ENCODE data around the gene PSMC5. TPM values are rescaled to one million over a fixed set of nuclear protein-coding genes. Genes with fewer than 3 reads are reported as not detected.
"Not testable (repeated sequence)": the region's sequence is repeated elsewhere in the genome, so short reads cannot be mapped to it uniquely, and the experiment has no call there.

The PSMC5 gene
- total RNA-seq, 2 experiments from 2014 or later: 155 to 157 TPM

- DNase-seq (no peak), ATAC-seq (no peak)
- POLR2A ChIA-PET: no interaction called here
- peaks cover 14% of the 10 kb centered on the region for H3K4me1 Mint-ChIP-seq (ENCODE audit: low read depth)
- CTCF ChIA-PET: interaction anchor here (1.7 kb wide), 1 partner anchor 17 kb away, joined by 5 read pairs; no protein-coding TSS in a partner anchor
- intact Hi-C loops (cut with micrococcal nuclease): no loop called here
- peaks cover 8% of the 10 kb centered on the region for H3K36me3 Mint-ChIP-seq (ENCODE audit: low read depth)
- no peak overlapping the region for H3K27ac Mint-ChIP-seq
- H3K4me3 Mint-ChIP-seq: no peak overlapping the region
- no peak for TF ChIP-seq CTCF (IDR thresholded peaks at IDR 0.05)
- H3K9me3 Mint-ChIP-seq: peaks cover 11% of the 10 kb centered on the region
- H3K27me3 Mint-ChIP-seq: no peaks in the 10 kb centered on the region
These were observed 23.2 kb downstream of the PSMC5 start for GRCh38 chr17:63850401-63850800.

- ChIA-PET POLR2A (interaction anchor here (0.7 kb wide), 1 partner anchor 12 kb away, joined by 3 read pairs; no protein-coding TSS in a partner anchor), CTCF (interaction anchor here (4.3 kb wide), 1 partner anchor 13 kb away, joined by 23 read pairs; no protein-coding TSS in a partner anchor)
- intact Hi-C loops (cut with micrococcal nuclease): no loop called here
- no peaks in the 10 kb centered on the region for H3K27me3 Mint-ChIP-seq
- H3K4me3 Mint-ChIP-seq: no peak overlapping the region
- H3K27ac Mint-ChIP-seq: no peak overlapping the region
- H3K4me1 Mint-ChIP-seq (ENCODE audit: low read depth): peaks cover 7% of the 10 kb centered on the region
- no peak for DNase-seq
- H3K36me3 Mint-ChIP-seq (ENCODE audit: low read depth): peaks cover 3% of the 10 kb centered on the region
- peaks cover 4% of the 10 kb centered on the region for H3K9me3 Mint-ChIP-seq
- no peak for TF ChIP-seq CTCF (IDR thresholded peaks at IDR 0.05)
- ATAC-seq: no peak
These were observed 26.0 kb downstream of the PSMC5 start for GRCh38 chr17:63853260-63853659.

GRCh38 chr17:63854709-63855108, 27.5 kb downstream of the PSMC5 start:
- no peak overlapping the region for H3K4me3 Mint-ChIP-seq
- POLR2A ChIA-PET: no interaction called here
- no peaks in the 10 kb centered on the region for H3K27me3 Mint-ChIP-seq
- ATAC-seq: no peak
- no peaks in the 10 kb centered on the region for H3K36me3 Mint-ChIP-seq (ENCODE audit: low read depth)
- no peak for DNase-seq
- H3K9me3 Mint-ChIP-seq: no peaks in the 10 kb centered on the region
- no peak for TF ChIP-seq CTCF (IDR thresholded peaks at IDR 0.05)
- intact Hi-C loops (cut with micrococcal nuclease): no loop called here
- CTCF ChIA-PET: interaction anchor here (1.0 to 4.3 kb wide), 3 partner anchors 11 to 33 kb away, joined by 3 to 23 read pairs (median 8); no protein-coding TSS in a partner anchor
- no peak overlapping the region for H3K27ac Mint-ChIP-seq
- no peaks in the 10 kb centered on the region for H3K4me1 Mint-ChIP-seq (ENCODE audit: low read depth)

GRCh38 chr17:63855185-63855584, 28.0 kb downstream of the PSMC5 start:
- Mint-ChIP-seq H3K27me3 (no peaks in the 10 kb centered on the region), H3K4me1 (ENCODE audit: low read depth) (no peaks in the 10 kb centered on the region), H3K27ac (no peak overlapping the region), H3K36me3 (ENCODE audit: low read depth) (no peaks in the 10 kb centered on the region), H3K9me3 (no peaks in the 10 kb centered on the region), H3K4me3 (no peak overlapping the region)
- ATAC-seq: no peak
- DNase-seq: no peak
- POLR2A ChIA-PET: interaction anchor here (1.7 kb wide), 1 partner anchor 11 kb away, joined by 4 read pairs; no protein-coding TSS in a partner anchor
- intact Hi-C loops (cut with micrococcal nuclease): no loop called here
- no peak for TF ChIP-seq CTCF (IDR thresholded peaks at IDR 0.05)
- CTCF ChIA-PET: interaction anchor here (1.0 to 4.3 kb wide), 3 partner anchors 11 to 33 kb away, joined by 3 to 23 read pairs (median 8); no protein-coding TSS in a partner anchor

- ChIA-PET CTCF (interaction anchor here (0.7 to 4.3 kb wide), 4 partner anchors 10 to 48 kb away, joined by 3 to 23 read pairs (median 4); no protein-coding TSS in a partner anchor), POLR2A (interaction anchor here (1.7 kb wide), 1 partner anchor 13 kb away, joined by 4 read pairs; no protein-coding TSS in a partner anchor)
- H3K27me3 Mint-ChIP-seq; H3K36me3 Mint-ChIP-seq (ENCODE audit: low read depth); H3K9me3 Mint-ChIP-seq; DNase-seq; H3K4me3 Mint-ChIP-seq; intact Hi-C loops (cut with micrococcal nuclease); H3K4me1 Mint-ChIP-seq (ENCODE audit: low read depth); H3K27ac Mint-ChIP-seq; ATAC-seq: not testable (repeated sequence)
These were observed 29.2 kb downstream of the PSMC5 start for GRCh38 chr17:63856425-63856824.
